GM19468 (cell line): ENCODE results near the gene TM4SF4.
A peak's percentile ranks its signal among the peaks of the same experiment; 100 is the strongest.

Experiments used
- ATAC-seq: cut with Tn5 transposase; IDR thresholded peaks from one replicate; pipeline ENCODE4 v1.9.1; 2021; ENCODE audit warnings: mild to moderate bottlenecking, moderate library complexity, moderate number of reproducible peaks; ENCODE audit not compliant: unreplicated experiment; ENCODE audit errors: extremely low read depth

Gene TM4SF4

DNA sequence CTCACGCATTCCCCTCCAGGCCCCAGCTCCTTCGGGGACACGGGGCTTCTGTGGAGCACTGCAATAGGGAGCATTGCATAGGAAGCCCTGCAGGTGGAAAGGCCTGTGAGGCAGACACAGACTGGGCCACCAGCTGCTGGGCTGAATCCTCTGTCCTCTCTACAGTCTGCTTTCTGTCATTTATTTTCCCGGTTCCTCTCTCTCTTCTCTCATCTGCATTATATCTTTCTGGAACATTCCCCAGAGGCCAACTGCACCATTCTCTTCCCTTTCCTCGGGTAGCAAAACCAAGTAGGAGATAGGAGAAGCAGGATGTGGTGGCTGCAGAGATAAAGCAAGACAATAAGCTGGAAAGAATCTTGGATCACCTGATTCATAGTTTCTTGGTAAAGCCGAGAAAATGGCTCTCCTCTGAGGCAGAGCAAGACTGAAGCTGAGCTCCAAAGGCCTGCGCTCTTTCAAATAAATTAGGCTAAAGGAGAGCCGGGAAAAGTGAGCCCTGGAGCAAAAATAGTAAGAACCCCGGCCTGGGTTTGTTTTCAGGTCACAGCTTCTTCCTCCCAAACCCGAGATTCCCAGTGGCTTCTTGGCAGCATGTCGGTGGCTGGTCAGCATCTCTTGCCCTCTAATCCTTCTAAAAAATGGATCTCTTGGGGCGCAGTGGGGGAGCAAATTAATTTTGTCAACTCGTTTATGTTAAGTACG lies 5.3 kb downstream of the TM4SF4 start:
- ATAC-seq = no peak

DNA sequence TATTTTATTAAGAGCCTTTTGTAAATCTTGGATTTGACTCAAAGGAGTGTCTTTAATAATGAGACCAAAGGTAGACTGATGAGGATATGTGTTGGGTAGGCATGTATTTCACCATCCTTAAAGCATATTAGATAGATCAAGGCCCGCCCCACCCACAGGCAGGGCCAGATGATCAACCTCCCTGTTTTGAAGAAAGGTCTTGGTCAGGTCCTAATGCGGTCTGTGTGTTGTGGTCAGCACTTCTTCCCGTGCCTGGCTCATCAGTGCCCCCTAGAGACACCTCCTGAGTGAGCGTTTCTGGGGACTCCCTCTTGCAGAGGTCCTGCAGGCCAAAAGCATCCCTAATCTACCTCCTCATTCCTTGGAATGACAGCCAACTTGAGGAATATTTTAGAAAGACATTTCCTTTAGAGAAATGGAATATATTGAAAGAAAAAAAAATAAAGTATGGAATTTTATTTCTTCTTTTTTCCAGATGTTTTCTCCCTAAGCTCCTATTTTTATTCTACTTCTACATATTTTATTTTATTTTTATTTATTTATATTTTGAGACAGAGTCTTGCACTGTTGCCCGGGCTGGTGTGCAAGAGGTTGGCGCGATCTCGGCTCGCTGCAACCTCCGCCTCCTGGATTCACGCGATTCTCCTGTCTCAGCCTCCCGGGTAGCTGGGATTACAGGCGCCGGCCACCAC lies 6.0 kb downstream of the TM4SF4 start:
- peak; percentile 74 for ATAC-seq

DNA sequence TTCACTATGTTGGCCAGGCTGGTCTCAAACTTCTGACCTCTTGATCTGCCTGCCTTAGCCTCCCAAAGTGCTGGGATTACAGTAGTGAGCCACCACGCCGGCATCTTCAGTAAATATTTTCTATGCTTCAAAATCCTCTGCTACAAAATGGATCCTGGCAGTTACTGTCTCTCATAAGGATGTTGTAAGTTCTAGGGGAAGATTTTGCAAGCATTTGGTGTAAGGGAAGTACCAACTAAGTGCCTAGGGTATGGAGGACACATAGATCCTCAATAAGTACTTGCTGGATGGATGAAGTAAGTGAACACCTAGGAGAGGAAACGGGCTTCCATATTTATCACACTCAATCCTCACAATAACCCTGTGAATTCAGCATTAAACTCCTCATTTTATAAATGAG lies 6.6 kb downstream of the TM4SF4 start:
- no peak for ATAC-seq

- ATAC-seq = no peak
These were observed 7.0 kb downstream of the TM4SF4 start for GRCh38 chr3:149481491-149481890.

- no peak for ATAC-seq
These were observed 12.2 kb downstream of the TM4SF4 start for GRCh38 chr3:149486726-149487125.

DNA sequence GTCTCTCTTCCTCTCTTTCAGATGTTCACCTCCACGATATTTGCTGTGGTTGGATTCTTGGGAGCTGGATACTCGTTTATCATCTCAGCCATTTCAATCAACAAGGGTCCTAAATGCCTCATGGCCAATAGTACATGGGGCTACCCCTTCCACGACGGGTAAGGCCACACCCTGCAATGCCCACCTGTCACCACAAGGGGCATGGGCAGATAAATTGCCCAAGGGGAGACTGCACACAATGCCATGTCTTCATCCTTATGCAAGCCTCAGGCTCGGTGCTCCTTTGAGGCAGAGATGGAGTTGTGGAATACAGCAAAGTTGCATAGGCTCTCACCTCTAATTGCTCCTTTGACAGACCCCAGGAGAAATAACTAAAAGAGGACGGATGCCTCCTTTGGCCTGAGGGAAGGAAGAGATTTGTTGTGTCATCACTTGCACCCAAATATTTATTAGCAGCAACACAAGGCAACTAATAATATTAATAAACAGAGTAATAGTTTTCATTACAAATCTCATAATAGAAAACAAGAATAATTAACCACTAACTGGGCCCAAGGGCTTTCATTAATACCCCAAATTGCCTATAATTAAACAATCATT lies 13.2 kb downstream of the TM4SF4 start:
- no peak for ATAC-seq

DNA sequence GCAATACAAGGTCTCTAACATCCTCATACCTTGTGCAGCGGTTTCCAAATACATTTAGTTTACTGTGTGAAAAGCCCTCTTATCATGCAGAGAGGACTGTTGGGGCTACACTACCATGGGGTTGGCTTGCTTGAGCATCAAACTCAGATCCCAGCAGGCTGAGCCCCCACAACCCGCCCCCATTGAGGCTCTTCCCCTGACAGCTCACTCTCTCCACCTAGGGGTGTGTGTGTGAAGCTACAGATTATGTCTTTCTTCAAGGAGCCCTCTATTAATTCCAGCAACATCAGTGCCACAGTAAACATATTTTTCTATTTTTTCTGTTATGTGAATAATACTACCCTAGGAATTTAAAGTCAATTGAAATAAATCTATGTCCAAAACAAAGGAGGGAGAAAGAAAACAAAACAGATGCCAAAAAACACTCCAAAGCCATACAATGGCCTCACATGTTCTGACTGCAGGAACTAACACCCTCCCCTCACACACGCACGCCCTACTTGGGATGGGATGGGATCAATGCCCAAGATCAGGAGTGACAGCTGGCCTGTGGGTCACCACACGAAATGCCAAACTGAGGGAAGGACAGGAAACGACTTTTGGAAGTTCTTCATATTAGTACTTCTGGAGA lies 14.7 kb downstream of the TM4SF4 start:
- no peak for ATAC-seq

DNA sequence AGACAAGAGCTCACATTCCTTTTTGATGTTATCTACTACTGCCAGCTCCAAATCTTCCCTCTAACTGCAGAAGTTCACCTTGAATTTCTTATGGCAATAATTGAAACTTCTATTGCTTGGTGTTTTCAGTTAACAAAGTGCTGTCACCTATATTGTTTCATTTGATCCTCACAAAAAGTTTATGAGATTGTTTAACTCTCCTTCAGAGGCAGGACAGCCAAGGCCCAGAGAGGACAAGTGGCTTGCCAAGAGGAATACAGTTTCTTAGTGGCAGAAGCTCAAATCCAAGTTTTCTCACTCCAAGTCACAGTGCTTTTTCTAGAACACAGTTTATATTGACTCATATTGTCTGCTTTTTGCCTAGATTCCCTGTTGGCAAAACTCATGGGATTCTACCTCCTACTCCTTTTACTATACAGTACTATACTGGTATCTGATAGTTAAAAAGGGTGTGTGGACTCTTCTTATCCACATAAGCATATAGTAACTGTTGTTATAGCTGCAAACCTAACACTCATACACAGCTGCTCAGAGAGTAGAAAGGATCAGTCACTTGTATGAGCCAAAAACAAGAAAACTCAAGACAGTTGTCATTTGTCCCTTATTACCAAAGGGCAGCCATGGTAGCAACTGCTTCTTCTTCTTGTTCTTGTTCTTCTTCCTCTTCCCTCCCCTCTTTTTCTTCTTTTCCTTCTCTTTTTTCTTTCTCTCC lies 15.9 kb downstream of the TM4SF4 start:
- no peak for ATAC-seq

DNA sequence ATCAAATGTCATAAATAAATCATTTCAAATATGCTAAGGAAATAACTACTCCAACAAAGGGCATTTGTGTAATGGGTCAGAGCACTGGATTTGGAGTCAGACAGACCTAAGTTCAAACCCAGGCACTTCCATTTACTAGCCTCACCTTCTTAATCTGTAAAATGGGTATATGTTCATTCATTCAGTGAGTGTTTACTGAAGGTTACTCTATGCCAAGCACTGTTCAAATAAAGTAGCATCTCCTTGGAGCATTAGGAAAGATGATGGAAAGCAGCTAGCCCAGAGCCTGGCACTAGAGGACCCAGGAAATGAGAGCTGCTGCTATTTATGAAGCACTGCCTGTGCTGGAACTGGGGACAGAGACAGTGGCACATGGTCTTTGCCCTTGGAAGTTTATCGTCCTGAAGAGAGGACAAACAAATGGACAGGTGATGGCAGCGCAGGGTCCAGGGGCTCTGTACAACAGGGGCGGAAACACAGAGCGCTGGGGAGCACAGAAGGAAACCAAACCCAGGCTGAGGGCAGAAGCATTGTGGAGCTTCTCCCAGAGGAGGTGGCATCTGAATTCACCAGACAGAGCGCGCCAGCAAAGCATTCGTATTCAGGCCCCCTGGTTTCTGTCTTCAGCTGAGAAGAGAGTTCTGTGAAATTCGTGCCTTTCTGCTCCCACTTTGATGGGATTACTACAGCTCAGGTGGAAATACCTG lies 19.0 kb downstream of the TM4SF4 start:
- ATAC-seq = no peak

- no peak for ATAC-seq
These were observed 19.7 kb downstream of the TM4SF4 start for GRCh38 chr3:149494022-149494758.

DNA sequence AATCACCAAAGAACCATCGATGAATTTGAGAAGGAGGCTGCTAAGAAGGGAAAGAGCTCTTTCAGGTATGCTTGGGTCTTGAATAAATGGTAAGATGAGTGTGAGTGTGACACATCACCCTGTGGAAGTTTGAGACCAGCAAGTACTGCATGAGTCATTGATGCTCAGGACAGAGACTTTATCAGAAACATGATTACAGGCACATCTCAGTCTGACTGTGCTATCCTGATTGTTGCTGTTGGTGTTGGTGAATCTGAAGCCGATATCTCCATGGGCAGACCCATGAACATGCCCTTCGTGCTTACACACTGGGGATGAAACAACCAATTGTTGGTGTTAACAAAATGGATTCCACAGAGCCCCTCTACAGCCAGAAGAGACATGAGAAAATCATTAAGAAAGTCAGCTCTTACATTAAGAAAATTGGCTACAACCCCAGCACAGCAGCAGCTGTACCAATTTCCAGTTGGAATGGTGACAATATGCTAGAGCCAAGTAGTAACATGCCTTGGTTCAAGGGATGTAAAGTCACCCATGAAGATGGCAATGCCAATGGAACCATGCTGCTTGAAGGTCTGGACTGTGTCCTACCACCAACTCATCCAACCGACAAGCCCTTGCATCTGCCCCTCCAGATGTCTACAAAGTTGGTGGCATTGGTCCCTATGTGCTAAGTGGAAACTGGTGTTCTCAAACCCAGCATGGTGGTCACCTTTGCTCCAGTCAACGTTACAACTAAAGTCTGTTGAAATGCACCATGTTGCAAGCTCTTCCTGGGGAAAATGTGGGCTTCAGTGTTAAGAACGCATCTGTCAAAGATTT lies 20.5 kb downstream of the TM4SF4 start:
- no peak for ATAC-seq

DNA sequence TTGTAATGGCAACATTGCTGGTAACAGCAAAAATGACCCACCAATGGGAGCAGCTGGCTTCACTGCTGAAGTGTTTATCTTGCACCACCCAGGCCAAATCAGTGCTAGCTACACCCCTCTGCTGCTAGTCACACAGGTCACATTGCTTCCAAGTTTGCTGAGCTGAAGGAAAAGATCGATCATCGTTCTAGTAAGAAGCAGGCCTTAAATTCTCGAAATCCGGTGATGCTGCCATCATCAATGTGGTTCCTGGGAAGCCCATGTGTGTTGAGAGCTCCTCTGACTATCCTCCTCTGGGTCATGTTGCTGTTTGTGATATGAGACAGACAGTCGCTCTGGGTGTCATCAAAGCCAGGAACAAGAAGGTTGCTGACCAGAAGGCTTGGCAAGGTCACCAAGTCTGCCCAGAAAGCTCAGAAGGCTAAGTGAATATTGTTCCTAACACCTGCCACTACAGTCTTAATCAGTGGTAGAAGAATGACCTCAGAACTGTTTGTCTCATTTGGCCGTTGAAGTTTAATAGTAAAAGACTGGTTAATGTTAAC lies 21.2 kb downstream of the TM4SF4 start:
- no peak for ATAC-seq

GRCh38 chr3:149496891-149497290 lies 22.4 kb downstream of the TM4SF4 start:
- ATAC-seq = no peak

- no peak for ATAC-seq
These were observed 23.6 kb downstream of the TM4SF4 start for GRCh38 chr3:149497966-149498670.

- ATAC-seq = no peak
These were observed 27.0 kb downstream of the TM4SF4 start for GRCh38 chr3:149501524-149501923.

DNA sequence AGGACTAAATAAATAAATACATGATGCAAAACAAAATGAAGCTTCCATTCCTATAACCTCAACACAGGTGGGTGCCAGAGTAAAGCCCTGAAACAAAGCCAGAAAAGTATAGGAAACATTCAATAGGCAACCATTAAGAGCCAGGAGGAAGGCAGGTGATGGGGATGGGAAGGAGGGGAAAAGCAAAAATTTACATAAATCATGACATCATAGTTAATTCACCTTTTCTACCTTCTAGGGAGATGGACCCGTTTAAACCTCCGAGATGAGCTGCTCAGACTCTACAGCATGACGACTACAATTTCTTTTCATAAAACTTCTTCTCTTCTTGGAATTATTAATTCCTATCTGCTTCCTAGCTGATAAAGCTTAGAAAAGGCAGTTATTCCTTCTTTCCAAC lies 27.9 kb downstream of the TM4SF4 start:
- ATAC-seq = no peak

DNA sequence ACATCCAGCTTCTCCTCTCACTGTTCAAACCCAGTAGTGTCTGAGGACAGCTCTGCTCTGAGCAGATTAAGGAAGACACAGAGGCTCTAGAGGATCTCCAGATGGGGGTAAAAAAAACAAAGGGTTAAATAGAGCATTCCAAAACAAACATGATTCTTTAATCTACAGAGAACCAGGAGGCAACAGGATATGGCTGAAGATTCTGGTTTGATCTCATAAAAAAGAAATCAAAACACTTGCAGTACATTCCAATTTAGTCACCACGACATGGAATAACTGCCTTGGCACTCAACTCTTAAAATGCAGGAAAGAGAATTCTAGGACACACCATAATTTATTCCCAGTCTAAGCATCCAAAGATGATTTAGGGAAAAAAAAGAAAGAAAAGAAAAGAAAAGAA lies 32.0 kb downstream of the TM4SF4 start:
- ATAC-seq = no peak

DNA sequence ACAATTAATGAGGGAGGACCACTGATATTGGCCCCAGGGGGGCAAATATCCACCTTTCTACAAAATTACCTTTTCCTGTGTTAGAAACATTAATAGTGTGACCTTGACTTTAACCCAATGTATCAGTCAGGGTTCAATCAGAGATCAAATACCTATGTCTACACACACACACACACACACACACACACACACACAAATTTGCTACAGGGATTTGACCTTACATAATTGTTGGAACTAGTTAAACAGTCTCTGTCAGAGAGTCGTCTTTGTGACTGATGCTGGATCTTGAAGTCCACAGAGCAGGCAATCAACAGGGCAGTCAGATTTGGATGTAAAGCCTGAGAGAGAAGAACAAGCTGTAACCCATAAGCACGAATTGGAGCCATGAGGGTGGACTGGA lies 32.5 kb downstream of the TM4SF4 start:
- ATAC-seq = no peak
